HepG2 (cell line): ENCODE data around the gene PIEZO1. TPM values are rescaled to one million over a fixed set of nuclear protein-coding genes. Genes with fewer than 3 reads are reported as not detected.

Source experiments
- BORCS8-MEF2B ChIP-seq: sonication (generic); formaldehyde crosslinking; IDR thresholded peaks from 2 replicates; pipeline ENCODE4 v1.8.0; 2022; ENCODE audit warnings: mild to moderate bottlenecking, missing genetic modification reagents
- CC2D1A ChIP-seq: sonication (generic); formaldehyde crosslinking; IDR thresholded peaks from 2 replicates; pipeline ENCODE4 v1.8.1; 2023; ENCODE audit warnings: mild to moderate bottlenecking, missing genetic modification reagents
- CENPBD1 ChIP-seq: sonication (generic); formaldehyde crosslinking; IDR thresholded peaks from 2 replicates; pipeline ENCODE4 v1.8.0; 2022; ENCODE audit warnings: missing genetic modification reagents, low read depth, mild to moderate bottlenecking, borderline replicate concordance
- FOXO4 ChIP-seq: sonication (generic); formaldehyde crosslinking; conservative IDR thresholded peaks from 2 replicates; pipeline ENCODE4 v1.8.1; 2023; ENCODE audit warnings: missing genetic modification reagents
- IRX3 ChIP-seq: sonication (generic); formaldehyde crosslinking; IDR thresholded peaks from 2 replicates; pipeline ENCODE4 v1.8.1; 2023; ENCODE audit warnings: mild to moderate bottlenecking, low read depth, missing genetic modification reagents, borderline replicate concordance
- ISL2 ChIP-seq: sonication (generic); formaldehyde crosslinking; IDR thresholded peaks from 2 replicates; pipeline ENCODE4 v1.5.0; 2020; ENCODE audit warnings: missing genetic modification reagents
- KLF6 ChIP-seq: IDR thresholded peaks from 2 replicates; pipeline ENCODE4 v1.8.0; 2016; ENCODE audit warnings: missing biosample characterization, missing genetic modification reagents
- KMT2B ChIP-seq: IDR thresholded peaks from 2 replicates; pipeline ENCODE4 v1.6.1; 2016; ENCODE audit warnings: missing genetic modification reagents, missing compliant biosample characterization
- MYNN ChIP-seq: sonication (generic); formaldehyde crosslinking; IDR thresholded peaks from 2 replicates; pipeline ENCODE4 v1.4.0; 2020; ENCODE audit warnings: mild to moderate bottlenecking, low read depth, missing genetic modification reagents
- NAIF1 ChIP-seq: sonication (generic); formaldehyde crosslinking; IDR thresholded peaks from 2 replicates; pipeline ENCODE4 v1.5.0; 2020; ENCODE audit warnings: mild to moderate bottlenecking, missing genetic modification reagents, borderline replicate concordance
- NFATC3 ChIP-seq: sonication (generic); formaldehyde crosslinking; IDR thresholded peaks from 2 replicates; pipeline ENCODE4 v1.5.1; 2020; ENCODE audit warnings: mild to moderate bottlenecking, missing genetic modification reagents
- SIN3A ChIP-seq: IDR thresholded peaks from 2 replicates; pipeline ENCODE4 v1.6.1; 2011; ENCODE audit warnings: low read depth, mild to moderate bottlenecking, control low read depth, low read length, borderline replicate concordance
- SMAD3 ChIP-seq: sonication (generic); formaldehyde crosslinking; IDR thresholded peaks from 2 replicates; pipeline ENCODE4 v1.4.0; 2020; ENCODE audit warnings: missing genetic modification reagents
- SOX13 ChIP-seq, 3 experiments: fragments of 450-650 bp in 1 of 3; sonication (generic) in 1 of 3; formaldehyde crosslinking in 1 of 3; IDR thresholded peaks in 2 of 3; conservative IDR thresholded peaks in 1 of 3; 2 replicates each; pipeline versions ENCODE4 v1.5.0 to v1.6.1; 2016 to 2020; ENCODE audit warnings: antibody characterized with exemption in 1 of 3, mild to moderate bottlenecking in 1 of 3, missing compliant biosample characterization in 1 of 3, missing genetic modification reagents in 1 of 3, moderate library complexity in 1 of 3
- SP2 ChIP-seq: sonication (generic); formaldehyde crosslinking; IDR thresholded peaks from 2 replicates; pipeline ENCODE4 v1.5.1; 2020; ENCODE audit warnings: mild to moderate bottlenecking, missing genetic modification reagents
- TP53 ChIP-seq: sonication (generic); formaldehyde crosslinking; conservative IDR thresholded peaks from 2 replicates; pipeline ENCODE4 v1.4.0; 2020; ENCODE audit warnings: missing genetic modification reagents
- ZBTB8A ChIP-seq: sonication (generic); formaldehyde crosslinking; IDR thresholded peaks from 2 replicates; pipeline ENCODE4 v1.4.0; 2020; ENCODE audit warnings: mild to moderate bottlenecking, low read depth, missing genetic modification reagents, borderline replicate concordance
- ZNF274 ChIP-seq: sonication (generic); formaldehyde crosslinking; IDR thresholded peaks from 2 replicates; pipeline ENCODE4 v1.5.1; 2020; ENCODE audit warnings: mild to moderate bottlenecking, missing genetic modification reagents
- ZNF282 ChIP-seq: fragments of 450-650 bp; IDR thresholded peaks from 2 replicates; pipeline ENCODE4 v1.6.1; 2018; ENCODE audit not compliant: partially characterized antibody
- ZNF891 ChIP-seq: sonication (generic); formaldehyde crosslinking; IDR thresholded peaks from 2 replicates; pipeline ENCODE4 v1.5.0; 2020; ENCODE audit warnings: mild to moderate bottlenecking, missing genetic modification reagents
- polyA plus RNA-seq, 8 experiments: library from polyadenylated mRNA; depleted of rRNA in 3 of 8; stranded (reverse) in 7 of 8; unstranded in 1 of 8; fragments of >200 nt; fragmentation: Illumina TruSeq in 4 of 8; extraction: Trizol in 4 of 8; gene quantifications; 2 replicates each; pipeline versions ENCODE4 v1.2.1 to v1.2.3, GENCODE V29; 2011 to 2016; ENCODE audit warnings: low read depth in 4 of 8, missing spikeins in 1 of 8, mixed read lengths in 1 of 8; ENCODE audit not compliant: insufficient read depth in 1 of 8
- total RNA-seq, 5 experiments: library from RNA; depleted of rRNA; stranded (reverse); fragments of >200 nt; fragmentation: Illumina TruSeq; extraction: Trizol; gene quantifications; 2 replicates each; pipeline ENCODE4 v1.2.3, GENCODE V29; 2016; ENCODE audit warnings: low read depth in 1 of 5
- TF ChIP-seq, protein P1 (sequence below): sonication (generic); formaldehyde crosslinking; IDR thresholded peaks from 2 replicates; pipeline ENCODE4 v1.4.0; 2020; ENCODE audit warnings: missing genetic modification reagents
- TF ChIP-seq, protein P2 (sequence below): sonication (generic); formaldehyde crosslinking; IDR thresholded peaks from 2 replicates; pipeline ENCODE4 v1.4.0; 2020; ENCODE audit warnings: missing genetic modification reagents, borderline replicate concordance

Gene PIEZO1
- total and polyA plus RNA-seq, 2 of the 13 experiments (the other 11 are each of a cell fraction or from before 2014, with no cell fraction given): 67.9 to 85.0 TPM

DNA sequence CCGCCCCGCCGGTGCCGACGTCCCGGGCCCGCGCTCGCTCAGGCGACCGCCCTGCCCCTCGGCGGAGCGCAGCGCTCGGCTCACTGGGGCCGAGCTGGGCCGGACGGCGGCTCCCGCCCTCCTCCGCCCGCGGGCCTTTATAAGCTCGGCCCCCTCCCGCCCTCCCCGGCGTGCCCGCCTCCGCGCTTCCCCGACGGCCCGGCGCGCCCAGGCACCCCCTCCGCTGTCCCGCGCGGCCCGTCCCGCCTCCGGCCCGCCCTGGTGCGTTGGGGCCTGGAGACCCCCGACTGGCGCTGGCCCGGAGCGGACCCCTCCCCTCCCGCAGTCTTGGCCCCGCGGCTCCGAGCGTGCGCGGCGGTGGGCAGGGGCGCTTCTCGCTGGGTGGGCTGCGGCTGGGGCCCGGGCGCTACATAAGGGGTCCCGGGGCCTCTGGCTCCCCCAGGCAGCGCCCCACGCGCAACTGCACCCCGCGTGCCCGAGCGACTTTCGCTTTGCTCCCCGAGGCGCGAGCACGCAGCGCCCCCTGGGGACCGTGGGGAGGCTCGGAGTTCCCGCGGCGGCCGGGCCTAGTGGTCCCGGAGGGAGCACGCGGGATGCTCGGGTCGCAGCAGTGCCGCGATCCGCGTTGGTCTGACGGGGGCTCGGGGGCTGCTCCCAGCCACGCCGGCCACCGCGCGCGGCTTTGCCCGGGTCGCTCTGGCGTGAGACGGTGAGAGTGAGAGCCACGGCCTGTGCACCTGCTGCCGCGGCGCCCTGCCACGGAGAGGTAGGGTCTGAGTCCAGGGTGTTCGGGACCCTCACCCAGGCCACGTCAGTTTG lies at the start of gene PIEZO1 (continued):
- TF ChIP-seq FOXO4 (CRISPR knock-in tag): no peak
- TF ChIP-seq KMT2B: peak; percentile 30; the same call in 1 of the 2 replicates
- TF ChIP-seq ZBTB8A (CRISPR knock-in tag): peak; percentile 53; the same call in 1 of the 2 replicates
- TF ChIP-seq, protein P1, sequence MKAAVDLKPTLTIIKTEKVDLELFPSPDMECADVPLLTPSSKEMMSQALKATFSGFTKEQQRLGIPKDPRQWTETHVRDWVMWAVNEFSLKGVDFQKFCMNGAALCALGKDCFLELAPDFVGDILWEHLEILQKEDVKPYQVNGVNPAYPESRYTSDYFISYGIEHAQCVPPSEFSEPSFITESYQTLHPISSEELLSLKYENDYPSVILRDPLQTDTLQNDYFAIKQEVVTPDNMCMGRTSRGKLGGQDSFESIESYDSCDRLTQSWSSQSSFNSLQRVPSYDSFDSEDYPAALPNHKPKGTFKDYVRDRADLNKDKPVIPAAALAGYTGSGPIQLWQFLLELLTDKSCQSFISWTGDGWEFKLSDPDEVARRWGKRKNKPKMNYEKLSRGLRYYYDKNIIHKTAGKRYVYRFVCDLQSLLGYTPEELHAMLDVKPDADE (CRISPR knock-in tag): peak; percentile 68
- 0 out of 2 replicates have a peak, but pooled peaks have one; percentile 31 for TF ChIP-seq TP53
- peak; percentile 36; the same call in 1 of the 2 replicates for TF ChIP-seq SP2 (CRISPR knock-in tag)
- TF ChIP-seq NFATC3 (CRISPR knock-in tag): peak; percentile 83; the same call in 1 of the 2 replicates
- TF ChIP-seq KLF6 (CRISPR knock-in tag): 0 out of 2 replicates have a peak, but pooled peaks have one; percentile 48
- no peak for TF ChIP-seq ZNF282
- peak; percentile 71 for TF ChIP-seq SMAD3 (CRISPR knock-in tag)
- TF ChIP-seq SOX13 (IDR thresholded peaks at IDR 0.05): no peak
- TF ChIP-seq SOX13 (CRISPR knock-in tag; conservative IDR thresholded peaks at IDR 0.05 in 1 of 2, IDR thresholded peaks at IDR 0.05 in 1 of 2): peak in 1 of 2 experiments; percentile 43; a peak in 1 of 4 replicates
- TF ChIP-seq CENPBD1 (CRISPR knock-in tag): no peak
- TF ChIP-seq BORCS8-MEF2B (CRISPR knock-in tag): peak; percentile 86; the same call in 1 of the 2 replicates
- TF ChIP-seq MYNN (CRISPR knock-in tag): no peak
- TF ChIP-seq CC2D1A (CRISPR knock-in tag): no peak
- 0 out of 2 replicates have a peak, but pooled peaks have one; percentile 11 for TF ChIP-seq SIN3A
- peak; percentile 55; the same call in 1 of the 2 replicates for TF ChIP-seq ISL2
- TF ChIP-seq NAIF1: no peak
- peak; percentile 77; the same call in 1 of the 2 replicates for TF ChIP-seq ZNF274 (CRISPR knock-in tag)
- TF ChIP-seq ZNF891 (CRISPR knock-in tag): peak; percentile 88
- TF ChIP-seq, protein P2, sequence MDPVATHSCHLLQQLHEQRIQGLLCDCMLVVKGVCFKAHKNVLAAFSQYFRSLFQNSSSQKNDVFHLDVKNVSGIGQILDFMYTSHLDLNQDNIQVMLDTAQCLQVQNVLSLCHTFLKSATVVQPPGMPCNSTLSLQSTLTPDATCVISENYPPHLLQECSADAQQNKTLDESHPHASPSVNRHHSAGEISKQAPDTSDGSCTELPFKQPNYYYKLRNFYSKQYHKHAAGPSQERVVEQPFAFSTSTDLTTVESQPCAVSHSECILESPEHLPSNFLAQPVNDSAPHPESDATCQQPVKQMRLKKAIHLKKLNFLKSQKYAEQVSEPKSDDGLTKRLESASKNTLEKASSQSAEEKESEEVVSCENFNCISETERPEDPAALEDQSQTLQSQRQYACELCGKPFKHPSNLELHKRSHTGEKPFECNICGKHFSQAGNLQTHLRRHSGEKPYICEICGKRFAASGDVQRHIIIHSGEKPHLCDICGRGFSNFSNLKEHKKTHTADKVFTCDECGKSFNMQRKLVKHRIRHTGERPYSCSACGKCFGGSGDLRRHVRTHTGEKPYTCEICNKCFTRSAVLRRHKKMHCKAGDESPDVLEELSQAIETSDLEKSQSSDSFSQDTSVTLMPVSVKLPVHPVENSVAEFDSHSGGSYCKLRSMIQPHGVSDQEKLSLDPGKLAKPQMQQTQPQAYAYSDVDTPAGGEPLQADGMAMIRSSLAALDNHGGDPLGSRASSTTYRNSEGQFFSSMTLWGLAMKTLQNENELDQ (CRISPR knock-in tag): no peak
- no peak for TF ChIP-seq IRX3 (CRISPR knock-in tag)
